ENCODE measurements around the gene CD14. TPM values are rescaled to one million over a fixed set of nuclear protein-coding genes. Genes with fewer than 3 reads are reported as not detected.

CD14 gene
- 0.06 TPM for polyA plus RNA-seq (2013, experiment 1 of 2)
- polyA plus RNA-seq (2013, experiment 2 of 2) = 0.05 TPM

GRCh38 chr5:140633021-140633471, at the start of gene CD14:
TSS of gene CD14 (minus strand) at chr5:140633175. CDS start at chr5:140633071, 104 bp downstream.
- Histone ChIP-seq H2BK15ac (ENCODE audit: low read depth, poor library complexity, severe bottlenecking) (no peak within 1 kb of the TSS), H2BK12ac (ENCODE audit: low read length in 2 of 2) (no peak within 1 kb of the TSS), H4K91ac (ENCODE audit: low read length) (peak within 1 kb of the TSS; percentile 21), H2AFZ (ENCODE audit: low read depth, low read length) (no peak within 1 kb of the TSS), H2BK120ac (ENCODE audit: low read depth, low read length) (no peak within 1 kb of the TSS), H3K14ac (ENCODE audit: low read length in 2 of 2) (no peak within 1 kb of the TSS), H3K9ac (ENCODE audit: low read length) (peak within 1 kb of the TSS; percentile 68), H3K4me1 (ENCODE audit: control insufficient read depth, insufficient read depth, low read depth, low read length) (no peaks in the 10 kb centered on the region), H2BK5ac (ENCODE audit: low read depth, low read length, poor library complexity, severe bottlenecking) (no peak within 1 kb of the TSS), H3K18ac (ENCODE audit: low read depth in 1 of 2, low read length in 2 of 2) (no peak within 1 kb of the TSS), H2AK5ac (ENCODE audit: low read length, severe bottlenecking) (no peak within 1 kb of the TSS), H3K36me3 (ENCODE audit: control insufficient read depth in 1 of 2, insufficient read depth in 2 of 2, low read depth in 1 of 2, low read length in 2 of 2) (peaks cover 0 to 8% of the 10 kb centered on the region in 2 experiments), H3K27me3 (ENCODE audit: control insufficient read depth in 1 of 2, insufficient read depth in 1 of 2, low read length in 2 of 2) (peaks cover 0 to 13% of the 10 kb centered on the region in 2 experiments), H3K4me3 (ENCODE audit: insufficient read depth in 1 of 2, low read depth in 1 of 2, low read length in 2 of 2) (peak within 1 kb of the TSS in 1 of 2 experiments; percentile 72), H3K27ac (ENCODE audit: low read length, poor library complexity, severe bottlenecking) (no peak within 1 kb of the TSS), H3K23ac (ENCODE audit: low read length in 2 of 2) (no peak within 1 kb of the TSS), H4K8ac (ENCODE audit: low read length) (no peak within 1 kb of the TSS), H3K79me1 (replicated peaks; ENCODE audit: low read length, poor library complexity, severe bottlenecking) (no peaks in the 10 kb centered on the region), H3K9me3 (ENCODE audit: control insufficient read depth, low read length) (peaks cover 8% of the 10 kb centered on the region), H3K4me2 (ENCODE audit: low read length, poor library complexity, severe bottlenecking) (no peak within 1 kb of the TSS), H3K4ac (ENCODE audit: low read depth in 1 of 2, low read length in 2 of 2) (peak within 1 kb of the TSS in 1 of 2 experiments; percentile 35)
- WGBS = 93% methylated on average over 13 of the region's 16 CpGs
- no peak for DNase-seq

- Histone ChIP-seq H4K8ac (ENCODE audit: low read length) (no peak overlapping the region), H3K4me2 (ENCODE audit: low read length, poor library complexity, severe bottlenecking) (no peak overlapping the region), H3K9ac (ENCODE audit: low read length) (no peak overlapping the region), H3K27me3 (ENCODE audit: control insufficient read depth in 1 of 2, insufficient read depth in 1 of 2, low read length in 2 of 2) (no peaks in the 10 kb centered on the region), H3K4ac (ENCODE audit: low read depth in 1 of 2, low read length in 2 of 2) (no peak overlapping the region), H3K4me1 (ENCODE audit: control insufficient read depth, insufficient read depth, low read depth, low read length) (no peaks in the 10 kb centered on the region), H2BK120ac (ENCODE audit: low read depth, low read length) (no peak overlapping the region), H2AK5ac (ENCODE audit: low read length, severe bottlenecking) (no peak overlapping the region), H4K91ac (ENCODE audit: low read length) (no peak overlapping the region), H3K27ac (ENCODE audit: low read length, poor library complexity, severe bottlenecking) (no peak overlapping the region), H3K79me1 (replicated peaks; ENCODE audit: low read length, poor library complexity, severe bottlenecking) (peaks cover 18% of the 10 kb centered on the region), H2BK5ac (ENCODE audit: low read depth, low read length, poor library complexity, severe bottlenecking) (no peak overlapping the region), H3K18ac (ENCODE audit: low read depth in 1 of 2, low read length in 2 of 2) (no peak overlapping the region), H3K23ac (ENCODE audit: low read length in 2 of 2) (no peak overlapping the region), H2BK12ac (ENCODE audit: low read length in 2 of 2) (no peak overlapping the region), H3K14ac (ENCODE audit: low read length in 2 of 2) (no peak overlapping the region), H3K4me3 (ENCODE audit: insufficient read depth in 1 of 2, low read depth in 1 of 2, low read length in 2 of 2) (no peak overlapping the region), H3K9me3 (ENCODE audit: control insufficient read depth, low read length) (no peaks in the 10 kb centered on the region), H2BK15ac (ENCODE audit: low read depth, poor library complexity, severe bottlenecking) (no peak overlapping the region), H3K36me3 (ENCODE audit: control insufficient read depth in 1 of 2, insufficient read depth in 2 of 2, low read depth in 1 of 2, low read length in 2 of 2) (peaks cover 70 to 91% of the 10 kb centered on the region in 2 experiments), H2AFZ (ENCODE audit: low read depth, low read length) (no peak overlapping the region)
- DNase-seq = no peak
- over 99% methylated on average over 7 of the region's 7 CpGs for WGBS
These were observed 46.0 kb upstream of the CD14 start for GRCh38 chr5:140678993-140679392.

- 95% methylated on average over 2 of the region's 3 CpGs for WGBS
These were observed 45.0 kb upstream of the CD14 start for GRCh38 chr5:140677947-140678346.

GRCh38 chr5:140674629-140675028, 41.7 kb upstream of the CD14 start:
- Histone ChIP-seq H3K4ac (ENCODE audit: low read depth in 1 of 2, low read length in 2 of 2) (no peak overlapping the region), H2AK5ac (ENCODE audit: low read length, severe bottlenecking) (no peak overlapping the region), H3K18ac (ENCODE audit: low read depth in 1 of 2, low read length in 2 of 2) (no peak overlapping the region), H4K8ac (ENCODE audit: low read length) (no peak overlapping the region), H3K79me1 (replicated peaks; ENCODE audit: low read length, poor library complexity, severe bottlenecking) (peaks cover 20% of the 10 kb centered on the region), H2BK5ac (ENCODE audit: low read depth, low read length, poor library complexity, severe bottlenecking) (no peak overlapping the region), H3K27ac (ENCODE audit: low read length, poor library complexity, severe bottlenecking) (no peak overlapping the region), H3K9ac (ENCODE audit: low read length) (no peak overlapping the region), H2BK15ac (ENCODE audit: low read depth, poor library complexity, severe bottlenecking) (no peak overlapping the region), H3K14ac (ENCODE audit: low read length in 2 of 2) (no peak overlapping the region), H3K4me3 (ENCODE audit: insufficient read depth in 1 of 2, low read depth in 1 of 2, low read length in 2 of 2) (no peak overlapping the region), H2BK120ac (ENCODE audit: low read depth, low read length) (no peak overlapping the region), H4K91ac (ENCODE audit: low read length) (no peak overlapping the region), H3K4me1 (ENCODE audit: control insufficient read depth, insufficient read depth, low read depth, low read length) (no peaks in the 10 kb centered on the region), H2AFZ (ENCODE audit: low read depth, low read length) (no peak overlapping the region), H3K36me3 (ENCODE audit: control insufficient read depth in 1 of 2, insufficient read depth in 2 of 2, low read depth in 1 of 2, low read length in 2 of 2) (peaks cover 77 to 85% of the 10 kb centered on the region in 2 experiments), H3K4me2 (ENCODE audit: low read length, poor library complexity, severe bottlenecking) (no peak overlapping the region), H3K9me3 (ENCODE audit: control insufficient read depth, low read length) (no peaks in the 10 kb centered on the region), H2BK12ac (ENCODE audit: low read length in 2 of 2) (no peak overlapping the region), H3K27me3 (ENCODE audit: control insufficient read depth in 1 of 2, insufficient read depth in 1 of 2, low read length in 2 of 2) (no peaks in the 10 kb centered on the region), H3K23ac (ENCODE audit: low read length in 2 of 2) (no peak overlapping the region)
- 98% methylated on average over 4 of the region's 4 CpGs for WGBS
- no peak for DNase-seq

More at GRCh38 chr5:140677947-140678346, 45.0 kb upstream of the CD14 start:
- Histone ChIP-seq H4K8ac (ENCODE audit: low read length) (no peak overlapping the region), H2BK12ac (ENCODE audit: low read length in 2 of 2) (no peak overlapping the region), H3K9ac (ENCODE audit: low read length) (no peak overlapping the region), H3K23ac (ENCODE audit: low read length in 2 of 2) (no peak overlapping the region), H3K18ac (ENCODE audit: low read depth in 1 of 2, low read length in 2 of 2) (no peak overlapping the region), H3K27ac (ENCODE audit: low read length, poor library complexity, severe bottlenecking) (no peak overlapping the region), H2AK5ac (ENCODE audit: low read length, severe bottlenecking) (no peak overlapping the region), H3K4me1 (ENCODE audit: control insufficient read depth, insufficient read depth, low read depth, low read length) (no peaks in the 10 kb centered on the region), H3K14ac (ENCODE audit: low read length in 2 of 2) (no peak overlapping the region), H3K9me3 (ENCODE audit: control insufficient read depth, low read length) (no peaks in the 10 kb centered on the region), H2BK15ac (ENCODE audit: low read depth, poor library complexity, severe bottlenecking) (no peak overlapping the region), H2AFZ (ENCODE audit: low read depth, low read length) (no peak overlapping the region), H3K36me3 (ENCODE audit: control insufficient read depth in 1 of 2, insufficient read depth in 2 of 2, low read depth in 1 of 2, low read length in 2 of 2) (peaks cover 72 to 92% of the 10 kb centered on the region in 2 experiments), H2BK5ac (ENCODE audit: low read depth, low read length, poor library complexity, severe bottlenecking) (no peak overlapping the region), H3K79me1 (replicated peaks; ENCODE audit: low read length, poor library complexity, severe bottlenecking) (peaks cover 22% of the 10 kb centered on the region), H2BK120ac (ENCODE audit: low read depth, low read length) (no peak overlapping the region), H3K4me3 (ENCODE audit: insufficient read depth in 1 of 2, low read depth in 1 of 2, low read length in 2 of 2) (no peak overlapping the region), H3K4me2 (ENCODE audit: low read length, poor library complexity, severe bottlenecking) (no peak overlapping the region), H4K91ac (ENCODE audit: low read length) (no peak overlapping the region), H3K4ac (ENCODE audit: low read depth in 1 of 2, low read length in 2 of 2) (no peak overlapping the region), H3K27me3 (ENCODE audit: control insufficient read depth in 1 of 2, insufficient read depth in 1 of 2, low read length in 2 of 2) (no peaks in the 10 kb centered on the region)
- no peak for DNase-seq

Measured in mesenchymal stem cell (in vitro differentiated cells and primary cell).